HG03432 (cell line): ENCODE measurements around the gene ITPR1.

Source experiments
- ATAC-seq: cut with Tn5 transposase; IDR thresholded peaks from one replicate; pipeline ENCODE4 v1.9.1; 2021; ENCODE audit warnings: mild to moderate bottlenecking, moderate library complexity; ENCODE audit not compliant: unreplicated experiment

Gene ITPR1

DNA sequence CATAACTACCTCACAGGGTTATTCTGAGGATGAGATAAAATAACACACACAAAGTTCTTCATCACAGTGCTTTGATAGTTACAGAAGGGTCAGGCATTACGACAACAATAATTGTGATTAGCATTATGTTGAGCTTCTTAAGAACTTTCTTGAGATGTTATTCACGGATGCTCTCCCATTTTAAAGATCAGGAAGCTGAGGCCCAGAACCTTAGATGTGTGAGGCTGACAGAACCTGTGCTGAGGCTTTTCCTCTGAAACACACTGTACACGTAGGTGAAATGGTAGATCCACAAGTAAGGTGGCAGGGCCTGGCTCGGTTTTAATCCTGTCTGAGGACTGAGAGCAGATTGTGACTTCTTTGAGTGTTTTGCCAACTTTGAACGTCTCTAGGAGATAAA lies 274.9 kb downstream of the ITPR1 start:
- no peak for ATAC-seq

DNA sequence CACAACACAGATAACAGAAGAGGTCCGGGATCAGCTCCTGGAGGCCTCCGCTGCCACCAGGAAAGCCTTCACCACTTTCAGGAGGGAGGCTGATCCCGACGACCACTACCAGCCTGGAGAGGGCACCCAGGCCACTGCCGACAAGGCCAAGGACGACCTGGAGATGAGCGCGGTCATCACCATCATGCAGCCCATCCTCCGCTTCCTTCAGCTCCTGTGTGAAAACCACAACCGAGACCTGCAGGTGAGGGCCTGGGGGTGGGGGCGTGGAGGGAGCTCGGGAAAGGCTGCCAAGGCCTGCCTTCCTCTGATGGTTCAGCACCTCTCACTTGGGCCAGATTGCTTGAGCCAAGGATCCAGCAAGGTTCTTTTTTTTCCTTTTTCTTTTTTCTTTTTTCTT lies 275.4 kb downstream of the ITPR1 start:
- ATAC-seq, result no peak

DNA sequence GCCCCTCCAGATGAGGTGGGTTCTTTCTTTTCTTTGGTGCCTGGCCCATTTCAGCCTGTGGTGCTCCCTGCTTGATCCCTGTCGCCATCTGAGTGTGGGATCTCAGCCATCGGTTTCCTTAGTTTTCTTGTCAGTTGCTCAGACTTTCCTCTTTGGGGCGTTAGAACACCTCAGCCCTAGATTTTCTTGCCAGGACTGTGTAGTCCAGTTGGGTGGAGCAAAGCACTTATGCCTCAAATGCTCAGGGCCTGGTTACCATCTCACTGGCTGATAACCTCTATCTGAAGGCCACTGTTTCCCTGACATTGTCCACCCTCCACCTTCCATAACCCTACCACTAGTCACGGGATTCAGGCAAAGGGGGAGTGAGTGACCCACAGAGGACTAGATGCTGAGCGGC lies 277.4 kb downstream of the ITPR1 start:
- ATAC-seq, result no peak

GRCh38 chr3:4771243-4771642 lies 278.1 kb downstream of the ITPR1 start:
- no peak for ATAC-seq

- no peak for ATAC-seq
Measured at GRCh38 chr3:4772171-4772804, 279.1 kb downstream of the ITPR1 start.

GRCh38 chr3:4772858-4773257 lies 279.7 kb downstream of the ITPR1 start:
- no peak for ATAC-seq

DNA sequence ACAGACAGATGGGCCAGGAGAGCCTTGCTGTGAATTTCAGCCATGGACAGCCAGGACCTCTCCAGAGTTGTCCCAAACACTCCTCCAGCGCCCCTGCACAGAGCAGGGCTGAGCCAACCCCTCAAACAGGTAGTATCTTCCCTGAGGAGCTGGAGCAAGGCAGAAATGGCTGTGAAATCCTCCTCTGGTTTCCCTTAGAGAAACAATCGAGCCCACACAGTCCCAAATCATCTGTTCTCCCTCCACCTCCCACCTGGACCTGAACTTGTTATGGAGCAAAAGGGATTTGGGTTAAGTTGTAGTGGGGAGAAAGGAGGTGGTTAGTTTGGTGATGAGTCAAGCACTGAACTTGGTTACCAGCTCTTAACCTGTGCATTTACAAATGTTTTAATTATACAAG lies 280.4 kb downstream of the ITPR1 start:
- ATAC-seq, result no peak

GRCh38 chr3:4774531-4774930 lies 281.4 kb downstream of the ITPR1 start:
- no peak for ATAC-seq

DNA sequence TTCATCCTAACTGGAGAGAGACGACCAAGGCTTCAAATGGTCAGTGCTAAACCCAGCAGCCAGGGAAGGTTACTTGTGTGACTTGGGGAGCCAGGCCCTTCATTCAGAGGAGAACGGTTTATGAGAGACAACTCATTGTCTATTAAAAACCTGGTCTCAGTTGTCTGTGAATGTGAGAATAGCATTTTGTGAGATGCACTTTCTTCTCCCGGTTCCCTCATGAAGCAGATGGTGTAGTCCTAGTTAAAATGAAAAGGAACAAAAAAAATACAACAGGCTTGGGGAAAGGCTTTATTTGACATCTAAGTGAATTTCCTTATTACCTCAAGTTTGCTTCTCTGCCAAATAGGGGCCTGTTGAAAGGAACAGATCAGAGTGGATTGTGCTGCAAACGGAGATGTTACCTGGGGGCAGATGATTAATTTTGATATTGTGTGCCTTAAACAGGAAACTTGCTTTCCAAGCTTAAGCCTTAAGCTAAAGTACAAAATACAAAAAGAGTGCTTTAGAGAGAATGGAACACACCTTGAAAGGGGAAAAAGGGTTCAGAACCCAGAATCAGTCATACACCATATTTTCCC lies 283.3 kb downstream of the ITPR1 start:
- ATAC-seq, result peak; percentile 43

GRCh38 chr3:4776980-4777581 lies 283.9 kb downstream of the ITPR1 start:
- ATAC-seq, result peak; percentile 91

DNA sequence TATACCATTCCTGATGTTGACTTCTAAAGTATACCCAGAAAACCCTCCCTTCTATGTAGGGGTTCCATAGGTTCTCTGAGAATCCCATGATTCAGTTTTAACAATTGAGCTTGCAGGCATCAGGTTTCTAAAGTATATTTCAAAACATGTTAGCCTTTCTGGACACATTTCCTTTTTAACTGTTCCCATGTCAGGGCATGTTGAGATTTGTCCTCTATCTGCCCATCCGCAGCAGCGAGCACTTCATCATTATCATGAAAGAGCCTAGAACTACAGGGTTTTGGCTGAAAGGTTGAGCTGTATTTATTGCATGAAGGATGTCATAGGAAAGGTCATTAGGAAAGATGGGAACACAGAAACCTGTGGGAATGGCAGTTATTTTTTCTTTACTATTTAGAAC lies 285.0 kb downstream of the ITPR1 start:
- ATAC-seq, result no peak

GRCh38 chr3:4778740-4779139 lies 285.6 kb downstream of the ITPR1 start:
- no peak for ATAC-seq

DNA sequence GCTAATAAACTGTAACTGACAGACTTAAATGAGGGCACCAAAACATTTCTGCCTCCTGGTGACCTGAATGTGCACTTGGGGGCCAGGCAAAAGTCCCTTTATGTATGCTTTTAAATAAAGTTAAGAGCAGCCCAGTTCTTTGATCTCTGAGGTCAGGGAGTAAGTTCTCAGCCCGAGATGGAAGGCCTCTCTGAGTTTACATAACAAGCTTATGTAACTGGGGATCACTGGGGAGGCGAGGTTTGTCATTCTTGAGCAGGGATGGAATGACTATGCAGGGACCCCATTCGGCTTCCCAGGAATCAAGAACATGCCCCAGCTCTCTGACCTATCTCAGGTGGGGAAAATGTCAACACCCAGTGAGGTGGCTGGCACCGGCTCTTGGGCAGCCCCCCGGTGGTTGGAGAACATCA lies 287.4 kb downstream of the ITPR1 start:
- no peak for ATAC-seq

GRCh38 chr3:4782095-4782494 lies 288.9 kb downstream of the ITPR1 start:
- ATAC-seq, result no peak

DNA sequence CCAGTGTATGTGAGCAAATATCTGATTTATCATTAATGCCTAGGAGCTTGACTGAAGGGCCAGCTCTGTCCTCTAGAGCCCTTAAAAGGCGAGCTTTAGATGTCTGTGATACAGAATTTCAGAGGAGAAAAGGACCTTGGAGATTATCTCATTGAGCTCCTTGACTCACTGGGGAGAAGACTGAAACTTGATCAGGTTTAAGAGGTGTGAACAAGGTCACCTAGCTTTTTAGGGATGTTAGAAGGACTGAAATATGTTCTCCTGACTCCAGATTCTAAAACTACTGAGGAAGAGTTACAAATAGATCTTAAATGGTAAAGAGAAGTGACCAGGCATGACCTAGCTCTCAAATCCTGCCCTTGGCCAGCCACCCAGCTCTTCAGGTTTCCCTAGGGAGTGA lies 292.4 kb downstream of the ITPR1 start:
- no peak for ATAC-seq

- no peak for ATAC-seq
Measured at GRCh38 chr3:4786431-4786830, 293.3 kb downstream of the ITPR1 start.

DNA sequence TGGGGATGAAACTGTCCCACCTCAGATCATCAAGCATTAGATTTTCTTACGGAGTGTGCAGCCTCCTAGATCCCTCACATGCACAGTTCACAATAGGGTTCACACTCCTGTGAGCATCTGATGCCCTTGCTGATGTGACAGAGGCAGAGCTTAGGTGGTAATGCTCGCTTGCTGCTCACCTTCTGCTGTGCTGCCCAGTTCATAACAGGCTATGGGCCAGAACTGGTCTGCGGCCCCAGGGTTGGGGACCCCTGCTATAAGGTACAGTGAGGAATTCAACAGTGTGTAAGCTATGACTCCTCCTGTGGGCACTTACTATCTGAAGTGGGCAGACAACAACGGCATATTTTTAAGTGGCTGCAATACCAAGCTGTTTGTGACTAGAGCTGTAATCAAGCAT lies 298.2 kb downstream of the ITPR1 start:
- no peak for ATAC-seq

GRCh38 chr3:4793311-4793710 lies 300.2 kb downstream of the ITPR1 start:
- ATAC-seq, result no peak

- ATAC-seq, result no peak
Measured at GRCh38 chr3:4794331-4794730, 301.2 kb downstream of the ITPR1 start.

DNA sequence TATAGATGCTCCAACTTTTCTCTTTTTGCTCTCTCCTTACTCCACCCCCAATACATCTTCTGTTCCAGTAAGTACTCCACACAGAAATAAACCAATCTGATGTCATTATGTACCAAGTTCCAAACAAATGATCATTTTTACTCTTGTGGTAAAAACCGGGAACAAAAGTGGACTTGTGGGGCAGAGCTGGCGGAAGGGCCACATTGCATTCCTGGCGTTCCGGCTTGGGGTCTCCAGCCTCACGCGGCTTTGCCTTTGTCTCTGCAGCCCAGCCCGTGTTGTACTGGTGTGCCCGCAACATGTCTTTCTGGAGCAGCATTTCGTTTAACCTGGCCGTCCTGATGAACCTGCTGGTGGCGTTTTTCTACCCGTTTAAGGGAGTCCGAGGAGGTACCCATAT lies 301.6 kb downstream of the ITPR1 start:
- ATAC-seq, result no peak

DNA sequence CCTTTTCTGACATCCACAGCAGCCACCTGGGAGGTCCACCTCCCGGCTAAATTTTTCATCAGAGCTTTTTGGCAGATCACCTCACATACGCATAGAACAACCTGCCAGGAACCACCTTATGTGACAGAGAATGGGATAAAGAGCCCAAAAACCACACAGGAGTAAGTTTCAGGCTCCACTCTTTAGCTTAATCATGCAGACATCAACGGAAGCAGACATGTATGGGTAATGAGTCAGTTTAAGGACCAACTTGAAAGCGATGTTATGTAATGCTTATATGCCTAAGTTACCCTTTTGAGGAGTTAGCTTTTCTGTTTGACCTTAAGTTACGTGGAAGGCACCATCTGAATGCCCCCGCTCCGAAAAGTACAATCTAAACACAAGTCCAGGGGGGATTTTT lies 302.8 kb downstream of the ITPR1 start:
- no peak for ATAC-seq

- ATAC-seq, result no peak
Measured at GRCh38 chr3:4797201-4797705, 304.1 kb downstream of the ITPR1 start.
